HG02885 (cell line): ENCODE results near the gene NAV3.

Experiments used
- ATAC-seq: cut with Tn5 transposase; IDR thresholded peaks from one replicate; pipeline ENCODE4 v1.9.1; 2021; ENCODE audit warnings: mild to moderate bottlenecking; ENCODE audit not compliant: unreplicated experiment, poor library complexity

Gene NAV3

GRCh38 chr12:77837876-77838291 is 7.2 kb downstream of the NAV3 start:
- ATAC-seq: no peak

- ATAC-seq: peak; percentile 65
Observed at GRCh38 chr12:77841521-77841920, 10.8 kb downstream of the NAV3 start.

- ATAC-seq: no peak
Observed at GRCh38 chr12:77842430-77842829, 11.7 kb downstream of the NAV3 start.

- ATAC-seq: no peak
Observed at GRCh38 chr12:77845831-77846230, 15.1 kb downstream of the NAV3 start.

- ATAC-seq: peak; percentile 98
Observed at GRCh38 chr12:77847060-77847541, 16.4 kb downstream of the NAV3 start.

- peak; percentile 33 for ATAC-seq
Observed at GRCh38 chr12:77847680-77848431, 17.2 kb downstream of the NAV3 start.

GRCh38 chr12:77850129-77850528 is 19.4 kb downstream of the NAV3 start:
- no peak for ATAC-seq

- ATAC-seq: no peak
Observed at GRCh38 chr12:77850698-77851097, 20.0 kb downstream of the NAV3 start.

GRCh38 chr12:77855548-77855947 is 24.9 kb downstream of the NAV3 start:
- ATAC-seq: no peak

- no peak for ATAC-seq
Observed at GRCh38 chr12:77861317-77861716, 30.6 kb downstream of the NAV3 start.

GRCh38 chr12:77865178-77865577 is 34.5 kb downstream of the NAV3 start:
- no peak for ATAC-seq

- ATAC-seq: no peak
Observed at GRCh38 chr12:77878901-77879300, 48.2 kb downstream of the NAV3 start.

- peak; percentile 71 for ATAC-seq
Observed at GRCh38 chr12:77882709-77883108, 52.0 kb downstream of the NAV3 start.

GRCh38 chr12:77888611-77889010 is 57.9 kb downstream of the NAV3 start:
- ATAC-seq: no peak

- ATAC-seq: no peak
Observed at GRCh38 chr12:77891518-77892147, 60.9 kb downstream of the NAV3 start.

GRCh38 chr12:77893918-77894317 is 63.2 kb downstream of the NAV3 start:
- no peak for ATAC-seq

- no peak for ATAC-seq
Observed at GRCh38 chr12:77894556-77894955, 63.9 kb downstream of the NAV3 start.

GRCh38 chr12:77895699-77896098 is 65.0 kb downstream of the NAV3 start:
- ATAC-seq: no peak

GRCh38 chr12:77907936-77908335 is 77.2 kb downstream of the NAV3 start:
- ATAC-seq: no peak

GRCh38 chr12:77914081-77914488 is 83.4 kb downstream of the NAV3 start:
- no peak for ATAC-seq

- ATAC-seq: no peak
Observed at GRCh38 chr12:77915071-77915600, 84.4 kb downstream of the NAV3 start.

GRCh38 chr12:77916276-77916675 is 85.6 kb downstream of the NAV3 start:
- ATAC-seq: no peak
